ENCODE measurements around the gene NCOA1.
"Not testable (repeated sequence)": the region's sequence is repeated elsewhere in the genome, so short reads cannot be mapped to it uniquely, and the experiment has no call there.

Gene NCOA1

DNA sequence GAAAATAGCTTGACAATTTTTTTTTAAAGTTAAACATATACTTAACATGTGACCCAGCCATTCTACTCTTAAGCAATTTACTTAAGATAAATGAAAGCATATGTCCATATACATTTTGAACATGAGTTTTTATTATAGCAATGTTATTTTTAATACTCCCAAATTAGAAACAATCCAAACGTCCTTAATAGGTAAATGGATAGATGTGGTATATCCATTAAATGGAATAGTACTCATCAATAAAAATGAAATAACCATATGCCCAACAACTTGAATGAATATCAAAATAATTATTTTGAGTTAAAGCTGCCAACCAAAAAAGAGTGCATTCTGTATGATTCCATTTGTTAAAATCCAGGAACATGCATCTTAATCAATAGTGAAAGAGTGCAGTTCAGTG lies 29.1 kb downstream of the NCOA1 start:
- TF ChIP-seq, protein P1, sequence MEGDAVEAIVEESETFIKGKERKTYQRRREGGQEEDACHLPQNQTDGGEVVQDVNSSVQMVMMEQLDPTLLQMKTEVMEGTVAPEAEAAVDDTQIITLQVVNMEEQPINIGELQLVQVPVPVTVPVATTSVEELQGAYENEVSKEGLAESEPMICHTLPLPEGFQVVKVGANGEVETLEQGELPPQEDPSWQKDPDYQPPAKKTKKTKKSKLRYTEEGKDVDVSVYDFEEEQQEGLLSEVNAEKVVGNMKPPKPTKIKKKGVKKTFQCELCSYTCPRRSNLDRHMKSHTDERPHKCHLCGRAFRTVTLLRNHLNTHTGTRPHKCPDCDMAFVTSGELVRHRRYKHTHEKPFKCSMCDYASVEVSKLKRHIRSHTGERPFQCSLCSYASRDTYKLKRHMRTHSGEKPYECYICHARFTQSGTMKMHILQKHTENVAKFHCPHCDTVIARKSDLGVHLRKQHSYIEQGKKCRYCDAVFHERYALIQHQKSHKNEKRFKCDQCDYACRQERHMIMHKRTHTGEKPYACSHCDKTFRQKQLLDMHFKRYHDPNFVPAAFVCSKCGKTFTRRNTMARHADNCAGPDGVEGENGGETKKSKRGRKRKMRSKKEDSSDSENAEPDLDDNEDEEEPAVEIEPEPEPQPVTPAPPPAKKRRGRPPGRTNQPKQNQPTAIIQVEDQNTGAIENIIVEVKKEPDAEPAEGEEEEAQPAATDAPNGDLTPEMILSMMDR (IDR thresholded peaks at IDR 0.05; ENCODE audit: low read length, missing control alignments) = no peak
- no peak overlapping the region for H3K4me3 ChIP-seq (replicated peaks; ENCODE audit: low read depth, low read length)
- DNase-seq (ENCODE audit: low read depth) = no peak

DNA sequence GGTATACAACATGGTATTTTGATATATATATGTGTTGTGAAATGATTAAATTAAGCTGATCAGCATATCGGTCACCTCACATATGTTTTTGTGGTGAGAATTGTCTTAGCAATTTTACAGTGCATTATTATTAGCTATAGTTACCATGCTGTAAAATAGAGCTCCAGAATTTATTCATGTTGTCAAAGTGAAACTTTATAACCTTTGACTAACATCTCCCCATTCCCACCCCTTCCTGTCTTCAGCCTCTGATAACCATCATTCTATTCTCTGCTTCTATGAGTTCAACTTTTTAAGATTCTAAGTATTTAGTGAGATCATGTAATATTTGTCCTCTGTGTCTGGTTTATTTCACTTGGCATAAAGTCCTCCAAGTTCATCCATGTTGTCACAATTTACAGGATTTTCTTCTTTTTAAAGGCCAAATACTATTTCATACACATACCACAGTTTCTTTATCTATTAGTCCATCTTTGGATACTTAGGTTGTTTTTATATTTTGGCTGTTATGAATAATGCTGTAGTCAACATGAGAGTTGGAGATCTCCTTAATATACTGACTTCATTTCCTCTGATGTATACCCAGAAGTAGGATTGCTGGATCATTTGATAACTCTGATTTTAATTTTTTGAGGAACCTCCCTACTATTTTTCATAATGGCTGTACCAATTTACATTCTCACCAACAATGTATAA lies 30.3 kb downstream of the NCOA1 start:
- no peak for DNase-seq (ENCODE audit: low read depth)
- TF ChIP-seq, protein P1 (IDR thresholded peaks at IDR 0.05; ENCODE audit: low read length, missing control alignments) = no peak
- no peak overlapping the region for H3K4me3 ChIP-seq (replicated peaks; ENCODE audit: low read depth, low read length)

DNA sequence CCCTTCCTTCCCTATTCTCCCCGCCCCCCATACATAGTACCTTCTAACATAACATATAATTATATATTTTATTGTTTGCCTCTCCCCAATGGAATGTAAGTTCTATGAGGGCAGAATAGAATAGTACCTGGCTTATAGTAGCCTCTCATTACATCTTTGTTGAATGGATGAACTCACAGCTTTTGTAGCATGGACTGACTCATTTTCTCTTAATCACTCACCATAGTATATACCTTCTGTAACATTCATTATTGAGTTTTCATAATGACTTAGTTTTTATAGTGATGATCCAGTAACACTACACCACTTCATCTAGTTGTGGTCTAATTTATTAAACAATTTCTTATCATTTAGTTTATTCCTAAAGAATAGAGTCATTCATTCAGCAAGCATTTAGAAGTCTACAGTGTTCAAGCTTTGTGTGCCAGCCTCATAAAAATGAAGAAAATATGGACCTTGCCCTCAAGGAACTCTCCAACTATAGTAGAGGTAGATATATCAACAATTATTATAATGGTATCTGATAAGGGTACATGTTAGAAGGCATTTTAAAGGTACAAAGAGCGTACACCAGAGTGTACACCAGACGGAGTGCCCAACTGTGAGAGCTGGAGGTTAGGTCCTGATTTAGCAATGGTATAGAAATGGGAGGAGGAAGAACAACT lies 31.1 kb downstream of the NCOA1 start:
- no peak for DNase-seq (ENCODE audit: low read depth)
- no peak overlapping the region for H3K4me3 ChIP-seq (replicated peaks; ENCODE audit: low read depth, low read length)
- TF ChIP-seq, protein P1 (IDR thresholded peaks at IDR 0.05; ENCODE audit: low read length, missing control alignments) = no peak

DNA sequence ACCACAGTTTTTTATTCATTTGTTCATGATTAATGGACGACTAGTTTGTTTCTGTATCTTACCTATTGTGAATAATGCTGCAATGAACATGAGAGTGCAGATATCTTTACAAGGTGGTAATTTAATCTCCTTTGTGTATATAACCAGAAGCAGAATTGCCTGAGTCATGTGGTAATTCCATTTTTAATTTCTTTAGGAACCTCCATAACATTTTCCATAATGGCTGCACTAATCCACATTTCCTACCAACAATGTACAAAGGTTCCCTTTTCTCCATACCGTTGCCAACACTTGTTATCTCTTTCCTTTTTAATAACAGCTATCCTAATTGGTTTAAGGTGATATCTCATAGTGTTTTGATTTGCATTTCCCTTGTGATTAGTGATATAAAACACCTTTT lies 36.5 kb downstream of the NCOA1 start:
- no peak overlapping the region for H3K4me3 ChIP-seq (replicated peaks; ENCODE audit: low read depth, low read length)
- DNase-seq (ENCODE audit: low read depth) = no peak
- TF ChIP-seq, protein P1 (IDR thresholded peaks at IDR 0.05; ENCODE audit: low read length, missing control alignments) = no peak

DNA sequence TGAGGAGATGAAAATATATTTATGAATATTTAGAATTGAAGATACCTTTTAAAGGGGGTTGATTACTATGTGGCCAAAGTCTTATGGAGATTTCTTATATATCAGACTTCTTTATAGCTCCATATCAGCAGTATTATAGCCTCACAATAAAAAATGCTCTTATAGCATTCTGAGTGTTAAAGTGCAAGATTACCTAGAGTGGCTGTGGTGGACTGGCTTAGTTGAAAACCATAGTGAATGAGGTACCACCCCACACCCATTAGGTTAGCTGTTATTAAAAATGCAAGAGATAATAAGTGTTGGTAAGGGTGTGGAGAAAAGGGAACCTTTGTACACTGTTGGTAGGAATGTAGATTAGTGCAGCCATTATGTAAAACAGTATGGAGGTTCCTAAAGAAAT lies 39.7 kb downstream of the NCOA1 start:
- no peak overlapping the region for H3K4me3 ChIP-seq (replicated peaks; ENCODE audit: low read depth, low read length)
- TF ChIP-seq, protein P1 (IDR thresholded peaks at IDR 0.05; ENCODE audit: low read length, missing control alignments) = no peak
- no peak for DNase-seq (ENCODE audit: low read depth)

DNA sequence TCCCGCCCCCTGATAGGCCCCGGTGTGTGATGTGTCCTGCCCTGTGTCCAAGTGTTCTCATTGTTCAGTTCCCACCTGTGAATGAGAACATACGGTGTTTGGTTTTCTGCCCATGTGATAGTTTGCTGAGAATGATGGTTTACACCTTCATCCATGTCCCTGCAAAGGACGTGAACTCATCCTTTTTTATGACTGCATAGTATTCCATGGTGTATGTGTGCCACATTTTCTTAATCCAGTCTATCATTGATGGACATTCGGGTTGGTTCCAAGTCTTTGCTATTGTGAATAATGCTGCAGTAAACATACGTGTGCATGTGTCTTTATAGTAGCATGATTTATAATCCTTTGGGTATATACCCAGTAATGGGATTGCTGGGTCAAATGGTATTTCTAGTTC lies 40.6 kb downstream of the NCOA1 start:
- H3K4me3 ChIP-seq (replicated peaks; ENCODE audit: low read depth, low read length); DNase-seq (ENCODE audit: low read depth): not testable (repeated sequence)

DNA sequence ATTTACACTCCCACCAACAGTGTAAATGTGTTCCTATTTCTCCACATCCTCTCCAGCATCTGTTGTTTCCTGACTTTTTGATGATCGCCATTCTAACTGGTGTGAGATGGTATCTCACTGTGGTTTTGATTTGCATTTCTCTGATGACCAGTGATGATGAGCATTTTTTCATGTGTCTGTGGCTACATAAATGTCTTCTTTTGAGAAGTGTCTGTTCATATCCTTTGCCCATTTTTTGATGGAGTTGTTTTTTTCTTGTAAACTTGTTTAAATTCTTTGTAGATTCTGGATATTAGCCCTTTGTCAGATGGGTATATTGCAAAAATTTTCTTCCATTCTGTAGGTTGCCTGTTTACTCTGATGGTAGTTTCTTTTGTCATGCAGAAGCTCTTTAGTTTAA lies 41.0 kb downstream of the NCOA1 start:
- not testable (repeated sequence) for DNase-seq (ENCODE audit: low read depth); H3K4me3 ChIP-seq (replicated peaks; ENCODE audit: low read depth, low read length)

DNA sequence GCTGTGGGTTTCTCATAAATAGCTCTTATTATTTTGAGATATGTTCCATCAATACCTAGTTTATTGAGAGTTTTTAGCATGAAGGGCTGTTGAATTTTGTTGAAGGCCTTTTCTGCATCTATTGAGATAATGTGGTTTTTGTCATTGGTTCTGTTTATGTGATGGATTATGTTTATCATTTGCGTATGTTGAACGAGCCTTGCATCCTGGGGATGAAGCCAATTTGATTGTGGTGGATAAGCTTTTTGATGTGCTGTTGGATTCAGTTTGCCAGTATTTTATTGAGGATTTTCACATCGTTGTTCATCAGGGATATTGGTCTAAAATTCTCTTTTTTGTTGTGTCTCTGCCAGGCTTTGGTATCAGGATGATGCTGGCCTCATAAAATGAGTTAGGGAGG lies 42.5 kb downstream of the NCOA1 start:
- not testable (repeated sequence) for H3K4me3 ChIP-seq (replicated peaks; ENCODE audit: low read depth, low read length); DNase-seq (ENCODE audit: low read depth)
